Skeletal muscle cell (primary cell): Measurements from ENCODE around the gene CLTC.

Source experiments
- DNase-seq: peaks from one replicate; pipeline ENCODE4 v3.0.0-alpha.2; 2010; ENCODE audit warnings: low read depth
- H3K4me3 ChIP-seq: 2 replicates; pipeline ENCODE4 v1.5.1; 2011; ENCODE audit warnings: low read depth, mild to moderate bottlenecking, control low read depth, low read length, moderate library complexity

CLTC gene

DNA sequence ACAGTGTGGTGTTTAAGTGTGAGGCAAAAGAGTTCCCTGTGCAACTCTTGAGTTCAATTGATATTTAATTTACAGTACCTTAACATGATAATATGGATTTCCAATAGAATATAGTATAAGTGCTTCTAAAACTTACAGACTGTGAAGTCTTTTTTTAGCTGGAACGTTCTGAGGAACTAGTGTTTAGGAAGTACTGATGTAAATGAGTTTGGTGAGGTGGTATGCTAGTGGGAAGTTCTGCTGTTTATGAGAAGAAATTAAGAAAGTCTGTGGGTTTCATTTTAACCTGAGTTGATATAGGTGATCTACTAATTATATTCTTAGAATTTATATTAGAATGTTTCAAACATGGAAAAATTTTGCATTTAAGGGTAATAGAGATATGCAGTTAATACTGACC lies 55.5 kb downstream of the CLTC start:
- H3K4me3 ChIP-seq, result no peak overlapping the region
- DNase-seq, result no peak

DNA sequence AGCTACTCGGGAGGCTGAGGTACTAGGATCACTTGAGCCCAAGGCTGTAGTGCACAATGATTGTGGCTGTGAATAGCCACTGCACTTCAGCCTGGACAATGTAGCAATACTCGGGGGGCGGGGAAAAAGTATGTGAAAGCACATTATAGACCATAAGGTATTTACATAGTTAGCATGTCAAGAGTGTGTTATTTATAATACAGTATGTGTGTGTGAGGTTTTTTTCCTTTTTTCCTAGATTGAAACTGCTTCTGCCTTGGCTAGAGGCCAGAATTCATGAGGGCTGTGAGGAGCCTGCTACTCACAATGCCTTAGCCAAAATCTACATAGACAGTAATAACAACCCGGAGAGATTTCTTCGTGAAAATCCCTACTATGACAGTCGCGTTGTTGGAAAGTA lies 57.0 kb downstream of the CLTC start:
- no peak overlapping the region for H3K4me3 ChIP-seq
- no peak for DNase-seq

DNA sequence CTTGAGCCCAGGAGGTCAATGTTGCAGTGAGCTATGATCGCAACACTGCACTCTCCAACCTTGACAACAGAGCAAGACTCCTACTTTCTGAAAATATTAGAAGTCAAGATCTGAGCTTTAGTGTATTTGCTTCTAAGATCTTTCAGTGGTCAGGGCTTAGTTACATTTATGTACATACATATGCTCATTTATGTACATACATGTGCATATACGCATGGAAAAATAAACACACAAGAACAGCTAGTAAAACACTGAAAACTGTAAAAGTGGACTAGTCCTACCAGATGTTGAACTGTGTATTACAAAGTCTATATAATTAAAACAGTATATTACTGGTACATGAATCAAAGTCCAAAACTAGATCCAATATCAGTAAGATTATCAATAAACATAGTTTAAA lies 59.2 kb downstream of the CLTC start:
- H3K4me3 ChIP-seq, result no peak overlapping the region
- DNase-seq, result no peak

DNA sequence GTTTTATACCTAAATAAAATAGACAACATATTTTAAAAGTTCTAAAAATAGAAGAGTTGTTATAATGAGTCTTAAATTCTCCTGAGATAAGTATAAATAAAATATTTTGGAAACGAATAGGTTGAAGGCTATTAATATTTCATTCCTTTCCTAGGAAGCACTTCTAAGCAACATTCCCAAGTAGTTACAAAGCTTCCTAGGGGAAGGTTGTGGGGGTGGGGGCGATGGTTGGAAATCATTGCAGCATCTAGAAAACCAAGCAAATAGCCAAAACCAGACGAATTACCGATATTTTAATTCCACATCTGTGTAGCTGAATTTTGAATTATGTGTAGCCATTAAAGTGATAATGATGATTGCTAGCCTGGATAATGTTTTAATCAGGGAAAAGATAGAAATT lies 60.6 kb downstream of the CLTC start:
- H3K4me3 ChIP-seq, result no peak overlapping the region
- no peak for DNase-seq

DNA sequence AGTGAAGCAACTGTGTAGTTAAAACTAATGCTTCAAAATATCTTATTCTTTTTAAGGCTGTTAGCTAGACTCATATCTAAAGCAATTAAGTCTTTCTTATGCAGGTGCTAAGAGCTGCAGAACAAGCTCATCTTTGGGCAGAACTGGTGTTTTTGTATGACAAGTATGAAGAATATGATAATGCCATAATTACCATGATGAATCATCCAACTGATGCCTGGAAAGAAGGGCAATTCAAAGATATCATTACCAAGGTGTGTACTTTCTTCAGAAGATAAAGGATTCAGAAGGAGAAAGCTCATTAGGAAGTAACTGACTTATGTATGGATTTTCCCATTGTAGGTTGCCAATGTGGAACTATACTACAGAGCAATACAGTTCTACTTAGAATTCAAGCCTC lies 63.6 kb downstream of the CLTC start:
- H3K4me3 ChIP-seq, result no peak overlapping the region
- DNase-seq, result no peak

DNA sequence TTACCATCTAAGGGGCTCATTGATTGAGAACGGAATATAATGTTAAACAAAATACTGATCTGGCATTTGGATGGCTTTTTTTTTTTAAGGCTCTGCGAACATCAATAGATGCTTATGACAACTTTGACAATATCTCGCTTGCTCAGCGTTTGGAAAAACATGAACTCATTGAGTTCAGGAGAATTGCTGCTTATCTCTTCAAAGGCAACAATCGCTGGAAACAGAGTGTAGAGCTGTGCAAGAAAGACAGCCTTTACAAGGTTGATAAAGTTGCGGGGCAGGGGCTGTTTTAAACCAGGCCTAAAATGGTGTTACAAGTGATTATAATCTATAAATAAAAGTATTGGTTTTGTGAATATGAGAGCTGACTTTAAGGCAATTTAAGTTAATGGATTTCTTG lies 65.3 kb downstream of the CLTC start:
- DNase-seq, result no peak
- no peak overlapping the region for H3K4me3 ChIP-seq

DNA sequence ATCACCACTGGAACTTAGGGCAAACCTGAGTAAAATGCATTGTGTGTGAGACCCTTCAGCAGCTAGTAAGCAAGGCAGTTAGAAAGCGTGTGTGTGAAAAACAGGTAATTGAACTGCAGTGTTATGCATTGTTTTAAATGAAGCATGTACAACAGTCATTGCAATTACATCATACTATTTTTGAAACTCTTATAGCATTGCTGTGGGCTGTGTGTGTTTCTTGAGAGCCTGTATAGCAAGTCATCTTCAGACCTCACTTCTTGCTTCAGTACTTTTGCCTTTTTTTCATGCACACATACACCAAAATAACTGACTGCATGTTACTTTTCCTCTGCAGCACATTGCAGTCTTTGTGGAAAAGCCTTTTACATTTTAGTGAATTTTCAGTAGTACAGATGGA lies 68.3 kb downstream of the CLTC start:
- no peak overlapping the region for H3K4me3 ChIP-seq
- DNase-seq, result no peak

DNA sequence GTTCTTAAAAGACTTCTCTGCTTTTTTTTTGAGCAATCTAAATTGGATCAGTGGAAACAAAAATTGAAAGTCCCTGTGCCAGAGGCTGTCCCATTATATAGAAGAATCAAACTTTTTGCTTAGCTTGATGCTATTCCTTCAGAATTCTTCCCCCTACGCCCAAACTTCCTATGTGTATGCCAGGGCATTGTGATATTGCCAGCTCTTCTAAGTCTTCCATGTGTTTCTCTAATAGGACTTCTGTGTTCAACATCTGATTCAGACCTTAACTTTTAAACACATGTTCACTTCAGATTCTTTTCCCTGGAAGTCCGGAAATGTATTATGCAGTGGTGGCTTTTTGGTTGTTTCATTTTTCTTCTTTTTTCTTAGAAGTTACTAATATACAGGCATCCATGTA lies 68.8 kb downstream of the CLTC start:
- no peak overlapping the region for H3K4me3 ChIP-seq
- DNase-seq, result no peak

DNA sequence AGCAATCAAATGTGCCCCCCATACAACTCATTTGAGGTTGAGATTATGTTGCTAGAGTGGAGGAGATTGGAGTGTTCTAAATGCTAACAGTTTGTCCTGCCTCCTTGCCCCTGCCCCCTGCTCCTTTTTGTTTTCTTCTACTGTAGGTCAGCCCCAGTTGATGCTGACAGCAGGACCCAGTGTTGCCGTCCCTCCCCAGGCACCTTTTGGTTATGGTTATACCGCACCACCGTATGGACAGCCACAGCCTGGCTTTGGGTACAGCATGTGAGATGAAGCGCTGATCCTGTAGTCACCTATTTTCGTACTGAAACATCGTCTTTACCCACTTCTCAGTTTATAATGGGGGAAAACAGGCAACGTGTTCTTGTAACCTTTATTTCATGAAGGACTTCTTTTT lies 73.9 kb downstream of the CLTC start:
- no peak overlapping the region for H3K4me3 ChIP-seq
- no peak for DNase-seq

DNA sequence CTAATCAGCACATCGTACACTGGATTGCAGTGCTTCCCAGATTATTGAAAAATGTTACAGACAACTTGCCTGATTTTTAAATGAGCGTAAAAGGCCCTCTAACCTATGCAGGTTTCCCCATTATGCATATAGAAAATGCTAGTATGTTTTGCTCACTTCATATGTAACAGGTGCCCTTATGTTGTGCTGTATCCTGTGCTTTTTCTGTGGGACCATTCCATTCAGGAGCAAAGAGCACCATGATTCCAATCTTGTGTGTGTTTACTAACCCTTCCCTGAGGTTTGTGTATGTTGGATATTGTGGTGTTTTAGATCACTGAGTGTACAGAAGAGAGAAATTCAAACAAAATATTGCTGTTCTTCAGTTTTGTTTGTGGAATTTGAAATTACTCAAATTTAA lies 74.6 kb downstream of the CLTC start:
- no peak overlapping the region for H3K4me3 ChIP-seq
- DNase-seq, result no peak

DNA sequence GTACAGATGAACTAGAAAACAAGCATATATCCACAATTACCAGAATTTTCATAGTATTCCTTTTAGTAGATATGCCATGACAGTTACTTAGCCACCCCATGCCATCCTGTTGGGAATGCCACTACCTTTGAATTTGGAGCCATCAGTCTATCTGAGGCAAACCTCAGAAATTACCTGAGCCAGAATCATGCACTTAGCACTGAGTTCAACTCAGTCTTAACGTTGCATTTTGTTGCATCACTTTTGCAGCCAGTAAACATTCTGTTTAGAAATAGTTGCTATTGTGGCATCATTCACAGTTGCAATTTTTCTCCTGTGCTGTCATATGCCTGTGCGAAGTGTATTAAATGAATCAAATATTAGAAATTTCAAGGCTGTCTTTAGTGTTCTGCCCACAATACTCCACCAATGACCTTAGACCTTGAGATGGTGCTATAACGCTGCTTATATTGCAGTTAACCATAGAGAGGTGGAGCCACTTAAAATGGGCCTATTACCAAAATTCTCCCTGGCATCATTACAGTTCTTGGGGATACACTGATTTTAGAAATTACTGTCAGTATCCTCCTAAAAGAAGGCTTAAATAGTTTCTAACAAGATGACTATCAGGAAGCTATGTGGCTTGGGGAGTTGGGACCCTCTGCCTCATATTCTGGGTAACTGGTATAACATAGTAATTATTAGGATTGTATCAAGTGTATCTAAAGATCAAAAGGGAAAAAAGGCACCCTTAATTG lies 76.4 kb downstream of the CLTC start:
- H3K4me3 ChIP-seq, result no peak overlapping the region
- DNase-seq, result no peak

DNA sequence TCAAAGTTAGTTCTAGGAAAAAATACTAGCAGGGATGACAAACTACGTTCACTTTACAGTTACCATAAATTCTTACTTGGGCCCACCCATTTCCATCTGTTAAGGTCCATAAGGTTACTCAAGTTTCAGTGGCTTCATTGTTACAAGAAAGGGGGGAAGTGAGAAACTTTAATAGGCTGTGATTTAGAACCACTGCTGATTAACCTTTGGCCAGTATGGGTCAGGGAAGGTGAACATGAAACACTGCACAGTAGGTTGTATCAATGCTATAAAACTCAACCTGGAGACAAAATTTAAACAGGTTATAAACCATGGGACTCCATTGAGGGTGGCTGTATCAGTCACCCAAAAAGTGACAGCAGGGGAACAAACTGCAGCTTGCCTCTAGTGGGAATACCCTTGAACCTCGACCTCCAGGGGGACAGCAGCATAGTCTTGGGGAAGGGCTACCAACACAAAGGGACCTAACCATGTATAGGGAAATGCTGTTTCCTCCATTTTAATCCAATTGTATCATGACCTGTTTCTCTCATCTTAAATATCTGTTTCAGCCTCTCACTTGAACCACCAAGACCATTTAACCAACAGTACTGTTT lies 77.1 kb downstream of the CLTC start:
- no peak overlapping the region for H3K4me3 ChIP-seq
- no peak for DNase-seq

DNA sequence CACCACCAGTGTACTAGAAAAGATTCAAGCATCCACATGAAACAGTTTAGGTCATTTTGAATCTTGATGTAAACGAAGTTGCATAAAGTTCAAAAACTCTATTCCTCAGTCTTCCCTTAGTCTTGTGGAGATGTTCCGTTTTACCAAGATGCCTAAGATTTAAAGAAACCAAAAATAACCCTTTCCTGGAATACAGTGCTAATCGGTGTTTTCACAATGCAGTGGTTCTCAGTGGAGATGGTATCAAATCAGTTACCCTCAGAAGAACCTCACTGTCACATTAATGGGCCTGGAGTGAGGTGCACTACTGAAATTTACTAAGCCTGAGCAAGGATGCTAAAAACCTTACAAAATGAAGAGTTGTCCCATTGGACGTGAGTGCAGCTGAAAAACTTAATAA lies 78.4 kb downstream of the CLTC start:
- H3K4me3 ChIP-seq, result no peak overlapping the region
- DNase-seq, result no peak

DNA sequence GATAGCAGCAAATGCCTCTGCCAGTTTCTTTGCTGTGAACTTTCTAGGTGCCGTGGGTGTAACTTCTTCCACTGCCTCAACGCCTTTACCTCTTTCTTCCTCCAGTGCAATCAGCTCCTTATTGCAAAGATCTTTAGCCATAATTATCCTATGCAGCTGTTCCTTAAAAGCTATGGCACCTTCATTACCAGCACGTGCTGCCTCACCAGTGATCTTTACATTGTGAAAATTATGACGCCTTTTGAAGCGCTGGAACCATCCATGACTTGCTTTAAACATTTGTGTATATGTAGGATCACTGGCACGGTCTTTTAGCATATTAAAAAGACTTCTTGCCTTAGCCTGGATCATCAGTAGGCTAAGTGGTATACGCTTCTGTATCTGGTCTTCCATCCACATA lies 79.5 kb downstream of the CLTC start:
- H3K4me3 ChIP-seq, result no peak overlapping the region
- no peak for DNase-seq

DNA sequence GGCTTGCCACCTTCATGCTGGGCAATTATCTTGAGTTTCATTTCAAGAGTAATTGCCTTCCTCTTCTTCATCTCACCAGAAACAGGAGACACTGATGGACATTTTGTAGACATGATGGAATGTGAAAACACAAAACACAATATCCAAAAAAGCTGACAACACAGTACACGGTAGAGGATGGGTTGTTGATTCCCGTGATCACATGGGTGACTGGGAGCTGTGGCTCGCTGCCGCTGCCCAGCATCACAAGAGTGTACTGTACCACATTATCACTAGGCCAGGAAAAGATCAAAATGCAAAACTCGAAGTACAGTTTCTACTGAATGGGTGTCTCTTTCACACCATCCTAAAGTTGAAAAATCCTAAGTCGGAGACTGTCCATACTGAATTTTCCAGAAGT lies 80.1 kb downstream of the CLTC start:
- no peak overlapping the region for H3K4me3 ChIP-seq
- DNase-seq, result no peak

DNA sequence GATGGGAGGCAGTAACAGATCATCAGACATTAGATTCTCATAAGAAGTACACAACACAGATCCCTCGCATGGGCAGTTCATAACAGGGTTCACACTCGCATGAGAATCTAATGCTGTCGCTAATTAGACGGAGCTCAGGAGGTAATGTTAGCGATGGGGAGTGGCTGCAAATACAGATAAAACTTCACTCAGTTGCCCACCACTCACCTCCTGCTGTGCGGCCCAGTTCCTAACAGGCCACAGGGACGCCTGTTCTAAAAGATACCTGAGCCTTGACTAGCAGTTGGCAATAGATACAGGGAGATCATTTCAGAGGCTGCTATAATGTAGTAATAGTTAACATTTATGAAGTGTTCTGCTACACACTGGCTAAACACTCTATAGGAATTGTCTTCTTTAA lies 82.6 kb downstream of the CLTC start:
- DNase-seq, result no peak

DNA sequence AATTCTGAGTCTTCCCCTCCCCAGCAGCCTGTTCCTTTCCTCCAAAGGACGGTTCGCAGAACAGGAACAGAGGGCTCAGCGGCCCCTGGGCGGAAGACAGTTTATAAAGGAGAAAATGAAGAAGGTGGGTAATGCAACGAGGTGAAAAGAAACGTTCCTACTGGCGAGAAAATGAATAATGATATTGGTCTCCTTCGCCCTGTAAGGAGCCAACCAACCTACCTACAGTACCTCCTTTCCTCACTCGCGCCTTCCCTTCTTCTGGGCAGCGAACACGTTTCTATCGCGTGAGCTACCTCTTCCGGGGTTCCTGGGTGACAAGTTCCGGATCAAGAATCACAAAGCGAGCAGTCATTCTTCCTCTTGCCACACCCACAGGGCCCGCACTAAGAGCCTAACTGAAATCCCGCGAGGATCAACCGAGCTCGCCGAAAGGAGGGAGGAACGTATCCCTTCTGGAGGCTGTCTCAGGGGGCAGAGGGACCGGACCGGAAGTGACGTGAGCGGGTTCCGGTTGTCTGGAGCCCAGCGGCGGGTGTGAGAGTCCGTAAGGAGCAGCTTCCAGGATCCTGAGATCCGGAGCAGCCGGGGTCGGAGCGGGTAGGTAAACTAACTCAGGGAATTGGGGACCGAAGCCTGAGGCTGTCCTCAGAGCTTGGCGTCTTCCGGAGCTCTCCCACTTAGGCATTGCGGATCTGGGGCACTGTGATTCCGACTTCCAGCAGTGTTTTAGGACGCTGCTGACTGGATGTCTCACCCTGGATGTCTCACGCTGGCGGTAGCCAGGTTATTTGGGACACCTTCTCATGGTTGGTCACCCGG lies 87.7 kb downstream of the CLTC start, which contains the start of the genes PTRH2 and VMP1:
TSS of gene PTRH2 (minus strand) at position 282 of the 822 bp plus-strand sequence. CDS start 9,452 bp downstream, outside the sequence.
TSS of gene VMP1 (plus strand) at position 506 of the 822 bp plus-strand sequence. CDS start 23,793 bp downstream, outside the sequence.
- DNase-seq, result peak; percentile 99
- peak within 1 kb of the TSS; percentile 86 for H3K4me3 ChIP-seq

More for the DNA sequence above, 82.6 kb downstream of the CLTC start:
- H3K4me3 ChIP-seq, result no peak overlapping the region

DNA sequence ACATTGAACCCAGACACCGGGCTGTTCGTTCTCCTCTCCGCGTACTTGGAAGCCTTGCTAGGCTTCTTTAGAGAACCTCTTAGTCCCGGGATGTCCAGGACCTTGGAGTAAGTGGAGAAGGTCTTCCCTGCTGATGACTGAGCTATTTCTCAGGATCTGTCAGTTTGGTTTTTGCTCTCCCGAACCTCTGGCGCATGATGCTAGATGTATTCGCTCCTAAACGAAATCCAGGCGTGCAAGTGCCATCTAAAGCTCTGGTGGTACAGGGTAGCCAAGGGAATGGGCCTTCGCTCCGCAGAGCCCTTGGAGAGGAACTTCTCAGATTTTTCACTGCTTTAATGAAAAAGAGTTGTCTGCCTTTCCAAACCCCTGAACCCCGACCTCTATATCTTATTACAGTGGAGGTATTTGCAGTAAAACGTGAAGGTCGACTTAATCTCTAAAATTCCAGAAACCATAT lies 88.3 kb downstream of the CLTC start:
- no peak for DNase-seq
- peak overlapping the region; percentile 86 for H3K4me3 ChIP-seq

DNA sequence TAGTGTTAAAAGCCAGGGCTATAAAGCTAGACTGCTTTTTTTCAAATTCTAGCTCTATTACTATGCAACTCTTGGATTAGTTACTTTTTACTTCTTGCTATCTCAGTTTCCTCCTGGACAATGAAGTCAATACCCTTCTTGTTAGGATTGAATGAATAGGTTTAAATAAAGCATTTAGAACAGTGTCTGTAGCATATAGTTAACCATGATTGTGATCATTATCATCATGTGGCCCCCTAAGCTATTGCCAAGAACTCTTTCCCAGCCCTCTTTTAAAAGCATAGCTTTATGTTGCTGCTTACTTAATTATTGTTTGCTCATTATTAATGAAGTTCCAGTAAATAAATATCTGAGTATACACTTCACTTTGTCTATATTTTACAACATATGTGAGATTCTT lies 92.2 kb downstream of the CLTC start:
- H3K4me3 ChIP-seq, result no peak overlapping the region
- no peak for DNase-seq

DNA sequence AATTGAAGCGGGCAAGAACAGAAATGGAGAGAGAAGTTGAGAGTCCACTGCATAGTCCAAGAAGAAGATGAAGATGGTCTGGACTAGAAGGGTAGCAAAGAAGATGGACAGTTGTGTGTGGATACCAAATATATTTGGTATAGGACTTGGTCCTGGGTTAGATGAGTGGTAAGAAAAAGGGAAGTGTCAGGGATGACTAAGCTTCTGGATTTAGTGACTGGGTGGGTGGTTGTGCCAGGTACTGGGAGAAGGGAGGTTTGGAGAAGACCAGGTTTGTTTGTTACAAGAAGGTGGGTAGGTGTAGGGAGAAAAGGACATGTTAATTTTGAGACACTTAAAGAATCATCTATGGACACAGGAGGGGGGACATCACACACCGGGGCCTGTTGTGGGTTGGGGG lies 93.2 kb downstream of the CLTC start:
- DNase-seq, result no peak
- H3K4me3 ChIP-seq, result no peak overlapping the region
